ENCODE measurements around the gene DLG2. TPM values are rescaled to one million over a fixed set of nuclear protein-coding genes. Genes with fewer than 3 reads are reported as not detected.

The DLG2 gene
- total and polyA plus RNA-seq, 2 donors (not counting 3 experiments of a cell fraction or from before 2014, with no cell fraction given): 0.15 to 1.1 TPM

GRCh38 chr11:84430661-84431060 lies 1196.5 kb downstream of the DLG2 start:
- ChIA-PET POLR2A (no interaction called here), CTCF (no interaction called here)
- dilution Hi-C loops (cut with MboI; ENCODE audit: extremely low pct_ligation_motif_present, low sequenced_read_pairs) (no loop called here), intact Hi-C loops (cut with micrococcal nuclease) (no loop called here)
- H3K9me1 ChIP-seq (replicated peaks; ENCODE audit: control insufficient read depth, extremely low read depth, insufficient read depth, low read length): no peaks in the 10 kb centered on the region
- no peaks in the 10 kb centered on the region for H3K79me2 ChIP-seq (ENCODE audit: control insufficient read depth, insufficient read depth, low read length)
- H3K27ac ChIP-seq (ENCODE audit: insufficient read depth, low read depth, low read length): no peak overlapping the region
- no peak overlapping the region for H2AFZ ChIP-seq (ENCODE audit: low read depth, low read length)
- H3K4me3 ChIP-seq (replicated peaks in 1 of 3; ENCODE audit: insufficient read depth in 1 of 3, low read depth in 1 of 3, low read length in 3 of 3): no peak overlapping the region
- H3K9me3 ChIP-seq (replicated peaks; ENCODE audit: control insufficient read depth, insufficient read depth, low read length): no peaks in the 10 kb centered on the region
- TF ChIP-seq POLR2AphosphoS5 (IDR thresholded peaks at IDR 0.05; ENCODE audit: insufficient read depth, low read depth, low read length): no peak
- no peak for TF ChIP-seq GATA2 (IDR thresholded peaks at IDR 0.05; ENCODE audit: insufficient read depth, insufficient read length, low read depth, low read length)
- no peak for TF ChIP-seq POLR2A (IDR thresholded peaks at IDR 0.05; ENCODE audit: low read depth, low read length)
- TF ChIP-seq, protein P1, sequence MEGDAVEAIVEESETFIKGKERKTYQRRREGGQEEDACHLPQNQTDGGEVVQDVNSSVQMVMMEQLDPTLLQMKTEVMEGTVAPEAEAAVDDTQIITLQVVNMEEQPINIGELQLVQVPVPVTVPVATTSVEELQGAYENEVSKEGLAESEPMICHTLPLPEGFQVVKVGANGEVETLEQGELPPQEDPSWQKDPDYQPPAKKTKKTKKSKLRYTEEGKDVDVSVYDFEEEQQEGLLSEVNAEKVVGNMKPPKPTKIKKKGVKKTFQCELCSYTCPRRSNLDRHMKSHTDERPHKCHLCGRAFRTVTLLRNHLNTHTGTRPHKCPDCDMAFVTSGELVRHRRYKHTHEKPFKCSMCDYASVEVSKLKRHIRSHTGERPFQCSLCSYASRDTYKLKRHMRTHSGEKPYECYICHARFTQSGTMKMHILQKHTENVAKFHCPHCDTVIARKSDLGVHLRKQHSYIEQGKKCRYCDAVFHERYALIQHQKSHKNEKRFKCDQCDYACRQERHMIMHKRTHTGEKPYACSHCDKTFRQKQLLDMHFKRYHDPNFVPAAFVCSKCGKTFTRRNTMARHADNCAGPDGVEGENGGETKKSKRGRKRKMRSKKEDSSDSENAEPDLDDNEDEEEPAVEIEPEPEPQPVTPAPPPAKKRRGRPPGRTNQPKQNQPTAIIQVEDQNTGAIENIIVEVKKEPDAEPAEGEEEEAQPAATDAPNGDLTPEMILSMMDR (IDR thresholded peaks at IDR 0.05; ENCODE audit: extremely low read depth in 1 of 2, insufficient read depth in 1 of 2, low read depth in 1 of 2, low read length in 2 of 2): no peak
- TF ChIP-seq EZH2 (IDR thresholded peaks at IDR 0.05; ENCODE audit: borderline replicate concordance, low read depth, low read length, severe bottlenecking): no peak
- no peak for TF ChIP-seq MYC (IDR thresholded peaks at IDR 0.05; ENCODE audit: low read depth, low read length)
- TF ChIP-seq, protein P2, sequence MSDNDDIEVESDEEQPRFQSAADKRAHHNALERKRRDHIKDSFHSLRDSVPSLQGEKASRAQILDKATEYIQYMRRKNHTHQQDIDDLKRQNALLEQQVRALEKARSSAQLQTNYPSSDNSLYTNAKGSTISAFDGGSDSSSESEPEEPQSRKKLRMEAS (IDR thresholded peaks at IDR 0.05; ENCODE audit: insufficient read depth, insufficient read length): no peak
- no peak for TF ChIP-seq FOS (IDR thresholded peaks at IDR 0.05; ENCODE audit: borderline replicate concordance, insufficient read depth, low read length)
- TF ChIP-seq JUN (IDR thresholded peaks at IDR 0.05; ENCODE audit: borderline replicate concordance, insufficient read depth, insufficient read length, low read depth): no peak
- H3K36me3 ChIP-seq (ENCODE audit: control insufficient read depth in 2 of 2, extremely low read depth in 1 of 2, insufficient read depth in 2 of 2, low read length in 2 of 2): no peaks in the 10 kb centered on the region
- H3K9ac ChIP-seq (replicated peaks; ENCODE audit: extremely low read depth, insufficient read depth, low read length): no peak overlapping the region
- no peak for DNase-seq (ENCODE audit: low read depth, low spot score)
- H3K4me1 ChIP-seq (ENCODE audit: control insufficient read depth, extremely low read depth, insufficient read depth, low read length): no peaks in the 10 kb centered on the region
- H3K4me2 ChIP-seq (ENCODE audit: insufficient read depth, low read length): no peak overlapping the region
- no peak for FAIRE-seq
- no TSS peak for BruUV-seq (replicated peaks)
- no peaks in the 10 kb centered on the region for H4K20me1 ChIP-seq (replicated peaks; ENCODE audit: control insufficient read depth, extremely low read depth, insufficient read depth, low read length)
- H3K27me3 ChIP-seq (ENCODE audit: control insufficient read depth in 2 of 2, insufficient read depth in 2 of 2, low read length in 2 of 2): no peaks in the 10 kb centered on the region
